PFSK-1 (cell line): ENCODE results near the gene RANBP10.

Source experiments
- FOXP2 ChIP-seq: optimal IDR thresholded peaks from 2 replicates; pipeline ENCODE3; 2011; ENCODE audit warnings: borderline replicate concordance, control low read depth, inconsistent platforms; ENCODE audit not compliant: insufficient read depth; ENCODE audit errors: extremely low read length, extremely low read depth
- POLR2AphosphoS5 ChIP-seq: IDR thresholded peaks from 2 replicates; pipeline ENCODE4 v1.6.1; 2012; ENCODE audit warnings: low read depth, mild to moderate bottlenecking, control low read depth, low read length, moderate library complexity
- REST ChIP-seq, 2 experiments: IDR thresholded peaks; 2 replicates each; pipeline versions ENCODE4 v1.6.1 to v1.8.0; 2011 to 2012; ENCODE audit warnings: low read depth in 2 of 2, low read length in 2 of 2, control low read depth in 1 of 2, inconsistent platforms in 1 of 2, mild to moderate bottlenecking in 1 of 2, moderate library complexity in 1 of 2; ENCODE audit not compliant: insufficient read depth in 1 of 2
- SIN3A ChIP-seq: IDR thresholded peaks from 2 replicates; pipeline ENCODE4 v1.6.1; 2012; ENCODE audit warnings: mild to moderate bottlenecking, low read length, moderate library complexity, borderline replicate concordance; ENCODE audit not compliant: insufficient read depth
- TAF1 ChIP-seq: IDR thresholded peaks from 2 replicates; pipeline ENCODE4 v1.6.1; 2012; ENCODE audit warnings: low read length, control low read depth, borderline replicate concordance; ENCODE audit not compliant: insufficient read depth

The RANBP10 gene

DNA sequence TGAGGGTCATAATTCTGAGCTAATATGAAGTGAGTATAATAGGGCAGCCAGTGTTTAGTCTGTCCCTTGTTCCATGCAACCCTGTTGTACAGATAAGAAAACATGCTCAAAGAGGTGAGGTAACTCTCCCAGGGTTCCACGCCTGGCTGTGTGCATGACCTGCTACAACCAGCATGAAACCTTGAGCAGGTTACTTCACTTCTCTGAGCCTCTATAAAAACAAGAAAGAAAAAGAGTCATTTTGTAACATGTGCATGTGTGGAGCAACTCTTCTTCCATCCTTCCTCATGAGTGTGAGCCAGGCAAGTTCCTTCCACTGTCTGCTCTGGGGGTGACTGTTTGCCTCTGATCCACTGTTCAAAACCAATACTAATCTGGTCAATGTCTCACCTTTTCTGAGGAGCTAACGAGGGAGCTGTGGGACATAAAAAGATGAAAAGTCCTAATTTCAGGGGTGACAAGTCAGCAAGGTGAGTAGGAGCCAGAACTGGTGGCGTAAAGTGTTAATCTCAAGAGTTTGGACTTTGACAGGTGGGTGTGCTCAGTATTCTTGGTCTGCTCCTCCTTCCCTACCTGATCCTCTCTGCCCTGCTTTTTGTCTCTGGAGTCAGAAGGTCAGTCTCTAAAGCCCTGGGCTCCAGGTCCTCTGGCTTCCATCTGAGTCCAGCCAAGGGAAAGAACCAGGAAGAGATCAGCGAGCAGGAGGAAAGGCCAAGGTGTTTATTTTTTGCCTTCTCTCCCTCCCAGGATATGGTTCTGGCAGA is 108.8 kb downstream of the RANBP10 start:
- TF ChIP-seq POLR2AphosphoS5 (no peak), TAF1 (no peak), REST (IDR thresholded peaks at IDR 0.05; ENCODE audit: insufficient read depth in 1 of 2, low read depth in 2 of 2, low read length in 2 of 2) (no peak), SIN3A (no peak)

- TF ChIP-seq REST (IDR thresholded peaks at IDR 0.05; ENCODE audit: insufficient read depth in 1 of 2, low read depth in 2 of 2, low read length in 2 of 2) = no peak
- TF ChIP-seq TAF1 = no peak
- TF ChIP-seq FOXP2 = no peak
- no peak for TF ChIP-seq POLR2AphosphoS5
- TF ChIP-seq SIN3A = no peak
These were observed 111.7 kb downstream of the RANBP10 start for GRCh38 chr16:67694611-67695010.

- TF ChIP-seq POLR2AphosphoS5 (no peak), TAF1 (no peak), SIN3A (no peak), REST (IDR thresholded peaks at IDR 0.05; ENCODE audit: insufficient read depth in 1 of 2, low read depth in 2 of 2, low read length in 2 of 2) (no peak), FOXP2 (no peak)
These were observed 120.8 kb downstream of the RANBP10 start for GRCh38 chr16:67685388-67686112.

- TF ChIP-seq FOXP2 = no peak
- TF ChIP-seq SIN3A = no peak
- TF ChIP-seq POLR2AphosphoS5 = no peak
- no peak for TF ChIP-seq TAF1
- TF ChIP-seq REST (IDR thresholded peaks at IDR 0.05; ENCODE audit: insufficient read depth in 1 of 2, low read depth in 2 of 2, low read length in 2 of 2) = no peak
These were observed 122.6 kb downstream of the RANBP10 start for GRCh38 chr16:67683767-67684166.
